WTC11 (cell line): ENCODE data around the gene ATP6AP1. TPM values are rescaled to one million over a fixed set of nuclear protein-coding genes. Genes with fewer than 3 reads are reported as not detected.

ENCODE experiments used
- ATAC-seq: fragments of 200-7000 bp; cut with Tn5 transposase; 2 replicates; pipeline ENCODE4 v1.10.0; 2021; ENCODE audit warnings: mild to moderate bottlenecking, moderate library complexity
- CTCF ChIA-PET: fragments of 300-600 bp; sonication (Branson Sonifier 250); formaldehyde crosslinking; loops from one replicate; lab custom pipeline; 2021; ENCODE audit warnings: antibody characterized with exemption; lab: Charles Lee
- POLR2A ChIA-PET: fragments of 350-600 bp; sonication (Branson Sonifier 250); formaldehyde crosslinking; loops from one replicate; lab custom pipeline; 2021; ENCODE audit warnings: antibody characterized with exemption; lab: Charles Lee
- DNase-seq: peaks from one replicate; pipeline ENCODE4 v3.0.0; 2021; ENCODE audit warnings: low spot score
- H3K27ac Mint-ChIP-seq: 2 replicates; pipeline ENCODE4 v1.8.0; 2021; ENCODE audit warnings: mixed read lengths
- H3K27me3 Mint-ChIP-seq: 2 replicates; pipeline ENCODE4 v1.8.0; 2021; ENCODE audit warnings: low read depth, mild to moderate bottlenecking, moderate library complexity, mixed read lengths
- H3K36me3 Mint-ChIP-seq: 2 replicates; pipeline ENCODE4 v1.8.0; 2021; ENCODE audit warnings: mixed read lengths
- H3K4me1 Mint-ChIP-seq: 2 replicates; pipeline ENCODE4 v1.8.0; 2022; ENCODE audit warnings: mixed read lengths
- H3K4me3 Mint-ChIP-seq: 2 replicates; pipeline ENCODE4 v1.8.0; 2021; ENCODE audit warnings: mild to moderate bottlenecking, moderate library complexity, mixed read lengths
- H3K9me3 Mint-ChIP-seq: 2 replicates; pipeline ENCODE4 v1.8.0; 2021; ENCODE audit warnings: mixed read lengths
- ARID4B ChIP-seq: sonication (generic); formaldehyde crosslinking; IDR thresholded peaks from 2 replicates; pipeline ENCODE4 v1.8.0; 2023; ENCODE audit warnings: missing genetic modification reagents, mild to moderate bottlenecking, borderline replicate concordance
- ERG ChIP-seq: fragments of 250-450 bp; sonication (Bioruptor Pico); IDR thresholded peaks from 2 replicates; pipeline ENCODE4 v1.8.0; 2021; ENCODE audit warnings: mild to moderate bottlenecking
- JUN ChIP-seq: sonication (generic); formaldehyde crosslinking; IDR thresholded peaks from 2 replicates; pipeline ENCODE4 v1.8.0; 2023; ENCODE audit warnings: mild to moderate bottlenecking, missing genetic modification reagents
- MLX ChIP-seq: sonication (generic); formaldehyde crosslinking; IDR thresholded peaks from 2 replicates; pipeline ENCODE4 v1.8.1; 2023; ENCODE audit warnings: mild to moderate bottlenecking, missing genetic modification reagents, moderate library complexity
- NFE2L1 ChIP-seq: sonication (generic); formaldehyde crosslinking; IDR thresholded peaks from 2 replicates; pipeline ENCODE4 v1.8.1; 2023; ENCODE audit warnings: missing genetic modification reagents
- SMAD3 ChIP-seq: sonication (generic); formaldehyde crosslinking; IDR thresholded peaks from 2 replicates; pipeline ENCODE4 v1.8.0; 2022; ENCODE audit warnings: missing genetic modification reagents, mild to moderate bottlenecking, borderline replicate concordance
- SP1 ChIP-seq: sonication (generic); formaldehyde crosslinking; conservative IDR thresholded peaks from 2 replicates; pipeline ENCODE4 v1.8.1; 2022; ENCODE audit warnings: missing genetic modification reagents
- ZNF219 ChIP-seq: sonication (generic); formaldehyde crosslinking; IDR thresholded peaks from 2 replicates; pipeline ENCODE4 v1.8.0; 2023; ENCODE audit warnings: missing genetic modification reagents, mild to moderate bottlenecking, borderline replicate concordance
- ZNF671 ChIP-seq: fragments of 250-450 bp; sonication (Bioruptor Pico); IDR thresholded peaks from 2 replicates; pipeline ENCODE4 v1.8.0; 2021; ENCODE audit warnings: mild to moderate bottlenecking
- ZSCAN18 ChIP-seq: fragments of 250-450 bp; sonication (Bioruptor Pico); IDR thresholded peaks from 2 replicates; pipeline ENCODE4 v2.1.2; 2022; ENCODE audit warnings: mild to moderate bottlenecking, moderate library complexity
- total RNA-seq: library from RNA; stranded (reverse); gene quantifications from 3 replicates; pipeline ENCODE4 v1.2.3, GENCODE V29; 2021
- TF ChIP-seq, protein P1 (sequence below): sonication (generic); formaldehyde crosslinking; IDR thresholded peaks from 2 replicates; pipeline ENCODE4 v1.8.1; 2022; ENCODE audit warnings: mild to moderate bottlenecking, missing genetic modification reagents, moderate library complexity, borderline replicate concordance
- TF ChIP-seq, protein P2 (sequence below): sonication (generic); formaldehyde crosslinking; IDR thresholded peaks from 2 replicates; pipeline ENCODE4 v1.8.0; 2022; ENCODE audit warnings: mild to moderate bottlenecking, missing genetic modification reagents
- TF ChIP-seq, protein P3 (sequence below): sonication (generic); formaldehyde crosslinking; IDR thresholded peaks from 2 replicates; pipeline ENCODE4 v1.8.1; 2023; ENCODE audit warnings: mild to moderate bottlenecking, moderate library complexity, missing genetic modification reagents

Gene ATP6AP1
- total RNA-seq, 1 experiment from 2014 or later: 43.9 TPM

- TF ChIP-seq, protein P1, sequence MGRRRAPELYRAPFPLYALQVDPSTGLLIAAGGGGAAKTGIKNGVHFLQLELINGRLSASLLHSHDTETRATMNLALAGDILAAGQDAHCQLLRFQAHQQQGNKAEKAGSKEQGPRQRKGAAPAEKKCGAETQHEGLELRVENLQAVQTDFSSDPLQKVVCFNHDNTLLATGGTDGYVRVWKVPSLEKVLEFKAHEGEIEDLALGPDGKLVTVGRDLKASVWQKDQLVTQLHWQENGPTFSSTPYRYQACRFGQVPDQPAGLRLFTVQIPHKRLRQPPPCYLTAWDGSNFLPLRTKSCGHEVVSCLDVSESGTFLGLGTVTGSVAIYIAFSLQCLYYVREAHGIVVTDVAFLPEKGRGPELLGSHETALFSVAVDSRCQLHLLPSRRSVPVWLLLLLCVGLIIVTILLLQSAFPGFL (CRISPR knock-in tag): no peak
- TF ChIP-seq JUN: no peak
- TF ChIP-seq, protein P2, sequence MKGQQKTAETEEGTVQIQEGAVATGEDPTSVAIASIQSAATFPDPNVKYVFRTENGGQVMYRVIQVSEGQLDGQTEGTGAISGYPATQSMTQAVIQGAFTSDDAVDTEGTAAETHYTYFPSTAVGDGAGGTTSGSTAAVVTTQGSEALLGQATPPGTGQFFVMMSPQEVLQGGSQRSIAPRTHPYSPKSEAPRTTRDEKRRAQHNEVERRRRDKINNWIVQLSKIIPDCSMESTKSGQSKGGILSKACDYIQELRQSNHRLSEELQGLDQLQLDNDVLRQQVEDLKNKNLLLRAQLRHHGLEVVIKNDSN (CRISPR knock-in tag): no peak
Measured at GRCh38 chrX:154434394-154435168, 6.1 kb downstream of the ATP6AP1 start (continued).

GRCh38 chrX:154435171-154435733, 6.8 kb downstream of the ATP6AP1 start:
- ChIA-PET CTCF (interaction anchor here (1.2 kb wide), 1 partner anchor 62 kb away, joined by 3 read pairs; no protein-coding TSS in a partner anchor), POLR2A (no interaction called here)
- no peaks in the 10 kb centered on the region for H3K27me3 Mint-ChIP-seq
- TF ChIP-seq ZSCAN18 (no peak), ZNF671 (no peak), MLX (no peak), ZNF219 (CRISPR knock-in tag) (no peak), ARID4B (CRISPR knock-in tag) (no peak), ERG (CRISPR knock-in tag) (no peak), SMAD3 (CRISPR knock-in tag) (no peak), NFE2L1 (CRISPR knock-in tag) (no peak), SP1 (no peak)
- TF ChIP-seq, protein P3, sequence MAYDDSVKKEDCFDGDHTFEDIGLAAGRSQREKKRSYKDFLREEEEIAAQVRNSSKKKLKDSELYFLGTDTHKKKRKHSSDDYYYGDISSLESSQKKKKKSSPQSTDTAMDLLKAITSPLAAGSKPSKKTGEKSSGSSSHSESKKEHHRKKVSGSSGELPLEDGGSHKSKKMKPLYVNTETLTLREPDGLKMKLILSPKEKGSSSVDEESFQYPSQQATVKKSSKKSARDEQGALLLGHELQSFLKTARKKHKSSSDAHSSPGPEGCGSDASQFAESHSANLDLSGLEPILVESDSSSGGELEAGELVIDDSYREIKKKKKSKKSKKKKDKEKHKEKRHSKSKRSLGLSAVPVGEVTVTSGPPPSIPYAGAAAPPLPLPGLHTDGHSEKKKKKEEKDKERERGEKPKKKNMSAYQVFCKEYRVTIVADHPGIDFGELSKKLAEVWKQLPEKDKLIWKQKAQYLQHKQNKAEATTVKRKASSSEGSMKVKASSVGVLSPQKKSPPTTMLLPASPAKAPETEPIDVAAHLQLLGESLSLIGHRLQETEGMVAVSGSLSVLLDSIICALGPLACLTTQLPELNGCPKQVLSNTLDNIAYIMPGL (CRISPR knock-in tag): no peak
- no peaks in the 10 kb centered on the region for H3K9me3 Mint-ChIP-seq
- DNase-seq (no peak), ATAC-seq (no peak)
- H3K36me3 Mint-ChIP-seq: peaks cover 12% of the 10 kb centered on the region; the same call in 1 of the 2 replicates
- H3K27ac Mint-ChIP-seq: no peak overlapping the region
- peaks cover 19% of the 10 kb centered on the region for H3K4me1 Mint-ChIP-seq
- no peak overlapping the region for H3K4me3 Mint-ChIP-seq
